M059J (cell line): ENCODE data around the gene RAF1. TPM values are rescaled to one million over a fixed set of nuclear protein-coding genes. Genes with fewer than 3 reads are reported as not detected.
"Not testable (repeated sequence)": the region's sequence is repeated elsewhere in the genome, so short reads cannot be mapped to it uniquely, and the experiment has no call there.

Experiments
- DNase-seq: peaks from one replicate; pipeline ENCODE4 v3.0.0-alpha.2; 2012; ENCODE audit warnings: low read depth
- total RNA-seq: library from RNA; depleted of rRNA; stranded (reverse); fragments of >200 nt; shearing (Covaris generic); gene quantifications from 2 replicates; pipeline ENCODE4 v1.2.3, GENCODE V29; 2014

Gene RAF1
- total RNA-seq, 1 experiment from 2014 or later = 106 TPM

DNA sequence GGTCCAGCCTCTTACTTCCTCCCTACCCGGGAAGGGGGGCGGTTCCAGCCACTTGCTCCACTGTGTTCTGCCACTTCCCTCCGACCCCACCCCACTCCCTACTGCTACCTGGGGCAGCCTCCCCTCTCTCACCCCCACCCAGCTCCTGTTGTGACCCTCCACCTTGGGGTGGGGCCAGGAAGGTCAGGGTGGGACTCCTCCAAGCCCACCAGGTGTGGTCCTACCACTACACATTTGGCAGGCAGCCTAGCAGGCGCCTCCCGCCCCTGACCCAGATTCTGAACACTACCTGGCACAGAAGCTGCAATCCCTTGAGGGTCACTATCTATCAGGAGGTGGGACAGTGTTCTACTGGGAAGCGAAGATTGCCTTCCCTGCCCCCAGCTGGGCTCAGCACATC, 13.7 kb upstream of the RAF1 start:
- no peak for DNase-seq

DNA sequence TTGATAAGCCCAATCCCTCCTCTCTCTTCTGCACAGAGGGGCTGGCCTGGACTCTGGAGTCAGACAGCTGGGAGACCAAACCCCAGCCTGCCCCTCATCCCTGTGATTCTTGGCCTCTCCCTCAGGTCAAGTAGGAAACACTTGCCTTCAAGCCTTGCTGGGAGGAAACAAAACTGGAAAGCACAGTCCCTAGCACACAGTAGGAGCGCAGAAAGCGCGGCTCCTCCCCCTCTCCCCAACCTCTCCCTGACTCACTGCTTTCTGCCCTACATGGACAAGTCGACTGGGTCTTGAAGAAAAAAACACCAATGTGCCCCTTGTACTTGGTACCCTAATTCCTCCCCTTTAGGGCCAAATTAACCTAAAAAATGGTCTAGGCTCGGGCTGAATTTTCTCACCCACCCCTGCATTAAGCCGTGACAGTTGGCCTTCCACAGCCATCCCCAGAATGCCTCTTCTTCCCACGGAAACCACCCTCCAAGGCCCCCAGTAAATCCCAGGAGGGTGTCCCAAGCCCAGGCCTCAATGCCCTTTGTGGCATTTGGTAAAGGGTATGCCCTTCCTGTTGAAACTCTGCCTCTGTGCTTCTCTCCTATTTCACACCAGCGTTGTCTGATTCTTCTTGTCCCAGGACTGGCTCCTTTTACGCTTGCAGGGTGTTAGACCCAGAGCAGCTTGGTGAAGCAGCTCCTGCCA, 11.3 kb upstream of the RAF1 start:
- DNase-seq = no peak

DNA sequence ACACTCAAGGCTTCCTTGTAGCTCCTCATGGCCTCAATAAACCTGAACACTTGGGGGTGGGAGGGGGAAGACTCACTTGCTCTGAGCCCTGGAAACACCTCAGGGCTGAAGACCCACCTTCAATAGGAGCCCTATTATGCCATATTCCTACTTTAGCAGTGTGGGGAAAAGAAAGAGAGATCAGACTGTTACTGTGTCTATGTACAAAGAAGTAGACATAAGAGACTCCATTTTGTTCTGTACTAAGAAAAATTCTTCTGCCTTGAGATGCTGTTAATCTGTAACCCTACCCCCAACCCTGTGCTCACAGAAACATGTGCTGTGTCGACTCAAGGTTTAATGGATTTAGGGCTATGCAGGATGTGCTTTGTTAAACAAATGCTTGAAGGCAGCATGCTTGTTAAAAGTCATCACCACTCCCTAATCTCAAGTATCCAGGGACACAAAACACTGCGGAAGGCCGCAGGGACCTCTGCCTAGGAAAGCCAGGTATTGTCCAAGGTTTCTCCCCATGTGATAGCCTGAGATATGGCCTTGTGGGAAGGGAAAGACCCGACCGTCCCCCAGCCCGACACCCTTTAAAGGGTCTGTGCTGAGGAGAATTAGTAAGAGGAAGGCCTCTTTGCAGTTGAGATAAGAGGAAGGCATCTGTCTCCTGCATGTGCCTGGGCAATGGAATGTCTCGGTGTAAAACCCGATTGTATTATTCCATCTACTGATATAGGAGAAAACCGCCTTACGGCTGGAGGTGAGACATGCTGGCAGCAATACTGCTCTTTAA, 10.2 kb upstream of the RAF1 start:
- not testable (repeated sequence) for DNase-seq

DNA sequence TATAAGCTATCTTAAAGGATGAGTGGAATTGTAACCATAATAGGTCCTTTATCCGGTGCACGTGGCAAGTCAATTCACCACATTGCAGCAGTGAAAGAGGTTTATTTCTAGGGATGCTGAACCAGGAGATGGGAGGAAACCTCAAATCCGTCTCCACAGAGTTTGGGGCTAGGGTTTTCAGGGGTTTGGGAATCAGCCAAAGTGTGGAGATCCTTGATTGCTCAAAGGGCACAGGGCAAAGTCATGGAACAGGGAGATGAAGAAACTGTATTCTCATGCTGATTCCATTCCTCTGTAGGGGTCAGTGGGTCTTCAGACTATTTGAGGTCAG, 7.2 kb upstream of the RAF1 start:
- no peak for DNase-seq

DNA sequence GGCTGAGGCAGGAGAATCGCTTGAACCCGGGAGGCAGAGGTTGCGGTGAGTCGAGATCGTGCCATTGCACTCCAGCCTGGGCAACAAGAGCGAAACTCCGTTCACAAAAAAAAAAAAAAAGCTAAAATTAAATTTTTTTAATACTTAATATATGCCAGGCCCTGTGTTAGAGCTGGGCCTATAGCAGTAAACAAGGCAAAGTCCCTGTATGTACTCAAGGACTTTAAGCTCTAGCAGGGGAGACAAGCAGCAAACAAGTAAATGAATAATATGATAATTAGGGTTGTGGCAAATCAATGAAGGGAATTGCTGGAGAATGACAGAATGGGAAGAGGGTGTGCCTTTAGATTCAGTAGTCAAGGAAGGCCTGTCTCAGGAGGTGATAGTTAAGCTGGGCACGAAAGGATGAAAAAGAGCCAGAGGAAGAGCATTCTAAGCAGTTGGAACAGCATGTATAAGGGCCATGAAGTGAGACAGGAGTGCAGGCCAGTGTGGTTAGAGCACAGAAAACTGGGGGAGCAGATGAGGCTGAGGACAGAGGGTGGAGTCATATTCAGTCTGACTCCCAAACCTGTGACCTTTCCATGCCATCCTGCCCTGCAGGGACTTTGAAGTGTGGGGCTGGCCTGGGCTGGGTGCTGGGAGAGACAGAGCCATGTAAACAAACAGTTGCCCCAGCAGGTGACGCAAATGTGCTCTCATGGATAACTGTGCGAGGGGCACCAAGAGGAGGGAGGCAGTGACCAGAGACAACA, 6.6 kb upstream of the RAF1 start:
- DNase-seq = no peak

DNA sequence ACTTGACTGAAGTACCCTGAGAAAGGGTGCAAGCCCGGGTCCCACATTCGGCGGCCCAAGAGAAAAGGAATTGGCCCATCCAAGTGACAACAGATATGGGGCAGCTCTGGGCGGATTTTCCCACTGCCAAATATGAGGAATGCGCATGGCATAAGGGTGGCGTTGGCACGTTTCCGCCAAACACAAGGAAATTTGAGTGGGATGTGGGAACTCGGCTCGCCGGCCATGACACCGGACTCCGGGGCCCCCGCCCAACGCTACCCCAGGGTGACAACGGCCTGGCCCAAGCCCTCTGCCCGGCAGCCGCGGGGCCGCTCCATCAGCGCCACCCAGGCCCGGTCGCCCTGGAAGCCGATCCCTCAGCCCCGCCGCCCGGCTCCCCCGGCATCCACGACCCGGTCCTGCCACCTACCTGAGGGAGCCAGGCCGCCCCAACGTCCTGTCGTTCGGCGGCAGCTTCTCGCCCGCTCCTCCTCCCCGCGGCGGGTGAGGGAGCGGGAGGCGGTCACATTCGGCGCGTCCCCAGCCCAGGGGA, 449 bp downstream of the RAF1 start:
- DNase-seq = peak; percentile 44

DNA sequence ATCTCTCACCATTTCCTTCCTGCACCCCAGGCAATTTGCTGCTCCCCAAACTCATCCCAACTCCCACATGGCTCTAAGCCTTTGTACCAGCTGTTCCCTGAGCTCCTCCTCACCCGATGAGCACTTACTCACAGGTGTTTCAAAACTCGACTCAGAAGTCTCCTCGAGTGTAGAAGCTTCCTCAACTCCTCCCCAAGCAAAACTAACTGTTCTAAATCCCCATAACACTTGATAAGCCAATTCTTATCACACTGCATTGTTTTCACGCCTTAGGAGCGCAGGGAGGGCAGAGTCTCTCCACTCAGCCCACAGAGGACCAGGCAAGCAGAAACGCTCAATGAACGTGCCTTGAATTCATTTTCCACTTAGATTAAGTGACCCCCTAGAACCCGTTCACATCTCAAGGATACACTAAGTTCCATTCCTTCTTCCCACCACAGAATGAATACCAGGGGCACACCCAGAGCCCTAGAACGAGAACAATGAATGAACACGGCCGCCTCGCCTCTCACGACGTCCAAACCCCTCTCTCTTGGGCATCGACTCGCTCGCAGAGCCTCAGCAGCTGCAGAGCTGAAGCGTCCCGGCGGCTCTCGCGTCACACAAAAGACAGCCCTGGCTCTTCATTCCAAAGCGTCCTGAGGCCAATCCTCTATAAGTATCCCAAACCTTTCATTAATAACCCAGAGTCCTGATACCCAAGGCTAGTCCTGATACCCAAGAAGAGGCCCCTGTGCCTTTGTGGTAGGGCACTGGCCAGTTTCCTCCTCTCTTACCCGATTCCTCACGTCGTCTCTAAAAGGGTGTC, 1.1 kb downstream of the RAF1 start:
- DNase-seq = peak; percentile 54

DNA sequence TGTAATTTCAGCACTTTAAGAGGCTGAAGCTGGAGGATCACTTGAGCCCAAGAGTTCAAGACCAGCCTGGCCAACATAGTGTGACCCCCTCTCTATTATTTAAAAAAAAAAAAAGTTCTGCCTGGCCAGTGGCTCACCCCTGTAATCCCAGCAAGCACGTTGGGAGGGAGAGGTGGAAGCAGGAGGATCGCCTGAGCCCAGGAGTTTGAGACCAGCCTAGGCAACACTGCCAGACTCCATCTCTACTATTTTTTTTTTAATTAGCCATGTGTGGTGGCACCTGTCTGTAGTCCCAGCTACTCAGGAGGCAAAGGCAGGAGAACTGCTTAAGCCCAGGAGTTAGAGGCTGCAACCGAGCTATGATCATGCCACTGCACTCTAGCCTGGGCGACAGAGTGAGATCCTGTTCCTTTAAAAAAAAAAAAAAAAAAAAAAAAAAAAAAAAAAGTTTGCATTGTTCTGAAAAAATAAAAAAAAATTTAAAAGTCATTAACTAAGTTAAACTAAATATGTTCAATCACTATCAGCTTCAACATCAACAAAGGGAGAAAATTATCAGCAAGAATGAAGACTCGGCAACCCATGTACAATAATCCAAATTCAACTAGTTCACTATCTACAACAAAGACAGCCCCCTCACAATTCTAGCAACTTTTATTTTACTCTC, 1.9 kb downstream of the RAF1 start:
- DNase-seq = no peak

DNA sequence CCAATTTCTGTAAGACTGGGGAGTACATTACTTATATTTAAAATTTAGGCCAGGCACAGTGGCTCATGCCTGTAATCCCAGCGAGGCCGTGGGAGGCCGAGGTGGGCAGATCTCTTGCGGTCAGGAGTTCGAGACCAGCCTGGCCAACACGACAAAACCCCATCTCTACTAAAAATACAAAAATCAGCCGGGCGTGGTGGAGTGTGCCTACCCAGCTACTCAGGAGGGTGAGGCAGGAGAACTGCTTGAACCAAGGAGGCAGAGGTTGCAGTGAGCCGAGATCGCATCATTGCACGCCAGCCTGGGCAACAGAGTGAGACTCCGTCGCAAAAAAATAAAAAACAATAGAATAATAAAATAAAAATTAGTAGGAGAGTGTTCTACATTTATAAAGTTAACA, 2.5 kb downstream of the RAF1 start:
- not testable (repeated sequence) for DNase-seq

DNA sequence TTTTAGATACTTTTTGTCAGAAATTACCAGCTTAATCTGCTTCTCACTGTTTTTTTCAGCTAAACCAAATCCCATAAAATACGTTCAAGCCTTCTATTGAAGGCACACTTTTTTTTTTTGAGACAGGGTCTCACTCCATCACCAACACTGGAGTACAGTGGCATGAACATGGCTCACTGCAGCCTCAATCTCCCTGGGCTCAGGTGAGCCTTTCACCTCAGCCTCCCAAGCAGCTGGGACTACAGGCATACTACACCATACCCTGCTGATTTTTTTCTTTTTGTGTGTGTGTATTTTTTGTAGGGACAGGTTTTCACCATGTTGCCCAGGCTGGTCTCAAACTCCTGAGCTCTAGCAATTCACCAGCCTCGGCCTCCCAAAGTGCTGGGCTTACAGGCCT, 3.7 kb downstream of the RAF1 start:
- no peak for DNase-seq

DNA sequence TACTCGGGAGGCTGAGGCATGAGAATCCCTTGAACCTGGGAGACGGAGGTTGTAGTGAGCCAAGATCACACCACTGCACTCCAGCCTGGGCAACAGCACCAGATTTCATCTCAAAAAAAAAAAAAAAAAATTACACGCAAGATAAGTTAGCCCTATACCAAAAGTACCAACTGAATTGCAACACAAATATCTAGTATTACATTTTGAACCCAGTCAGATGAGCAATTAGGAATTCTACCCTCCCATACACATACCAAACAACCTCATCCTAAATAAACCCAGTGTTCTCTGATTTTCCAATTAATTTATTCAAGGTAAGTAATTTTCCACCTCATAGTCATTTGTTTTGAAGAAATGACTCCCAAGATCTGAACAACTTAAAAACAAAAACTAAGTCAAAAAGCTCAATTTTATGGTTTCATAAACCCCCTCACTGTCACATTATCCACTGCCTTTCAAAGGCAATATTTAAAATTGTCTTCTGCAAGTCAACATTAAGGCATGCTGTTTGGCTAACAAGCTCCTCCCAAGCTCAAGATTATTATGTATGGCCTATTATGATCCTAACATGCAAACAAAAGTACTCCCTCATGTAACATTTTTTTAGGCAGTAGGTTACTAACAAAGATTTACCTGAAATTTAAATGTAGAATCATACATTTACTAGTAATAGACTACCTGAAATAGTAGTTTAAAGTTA, 4.5 kb downstream of the RAF1 start:
- no peak for DNase-seq

DNA sequence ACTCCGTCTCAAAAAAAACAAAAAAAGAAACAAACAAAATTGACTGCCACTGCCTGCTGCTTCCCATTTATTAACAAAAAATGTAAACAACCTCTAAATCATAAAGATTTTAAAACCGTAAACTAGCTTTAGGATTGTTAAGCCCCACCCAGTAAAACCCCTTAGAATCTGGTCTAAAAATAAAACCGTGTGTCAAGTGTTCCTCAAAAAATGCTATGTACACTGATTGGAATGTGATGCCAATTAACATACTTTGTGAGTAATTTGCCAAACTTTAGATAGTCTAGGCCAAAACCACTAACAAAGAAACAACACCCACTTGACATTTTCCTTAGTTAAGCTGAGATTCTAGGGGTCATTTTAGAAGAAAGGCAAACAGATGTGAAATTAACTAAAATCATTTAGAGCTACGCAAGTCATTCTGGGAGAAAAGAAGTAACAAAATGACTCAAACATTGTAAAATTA, 5.3 kb downstream of the RAF1 start:
- DNase-seq = peak; percentile 86

DNA sequence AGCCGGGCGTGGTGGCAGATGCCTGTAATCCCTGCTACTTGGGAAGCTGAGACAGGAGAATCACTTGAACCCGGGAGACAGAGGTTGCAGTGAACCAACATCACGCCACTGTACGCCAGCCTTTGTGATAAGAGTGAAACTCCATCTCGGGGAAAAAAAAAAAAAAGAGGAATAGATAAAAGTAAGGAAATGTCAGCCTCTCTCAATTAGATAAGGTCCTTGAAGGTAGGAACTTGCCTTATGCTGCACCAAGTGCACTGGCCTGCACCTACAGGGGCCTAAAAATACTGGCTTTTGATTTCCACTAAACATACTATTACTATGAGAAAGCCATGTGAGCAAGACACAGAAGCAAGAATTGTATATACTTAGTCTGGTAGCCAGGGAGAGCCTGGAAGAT, 7.1 kb downstream of the RAF1 start:
- DNase-seq = no peak

DNA sequence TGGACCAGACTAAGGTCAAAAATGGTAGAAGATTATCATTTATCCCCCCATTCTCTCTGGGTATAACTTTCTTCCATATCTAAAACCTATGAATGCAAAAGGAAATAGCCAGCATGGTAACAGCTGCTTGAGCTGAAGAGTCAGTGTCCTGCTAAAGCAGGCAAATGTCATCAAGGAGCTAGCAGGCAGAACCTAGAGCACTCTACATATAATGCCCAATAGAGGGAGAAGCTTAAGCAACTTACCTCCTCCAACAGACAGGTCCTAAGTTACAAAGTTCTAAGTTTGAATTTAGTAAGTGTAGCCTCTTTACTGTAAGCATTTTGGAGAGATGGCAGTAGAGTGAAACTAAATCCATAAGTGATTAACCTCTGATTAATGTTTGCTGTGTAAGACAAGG, 7.7 kb downstream of the RAF1 start:
- DNase-seq = no peak

DNA sequence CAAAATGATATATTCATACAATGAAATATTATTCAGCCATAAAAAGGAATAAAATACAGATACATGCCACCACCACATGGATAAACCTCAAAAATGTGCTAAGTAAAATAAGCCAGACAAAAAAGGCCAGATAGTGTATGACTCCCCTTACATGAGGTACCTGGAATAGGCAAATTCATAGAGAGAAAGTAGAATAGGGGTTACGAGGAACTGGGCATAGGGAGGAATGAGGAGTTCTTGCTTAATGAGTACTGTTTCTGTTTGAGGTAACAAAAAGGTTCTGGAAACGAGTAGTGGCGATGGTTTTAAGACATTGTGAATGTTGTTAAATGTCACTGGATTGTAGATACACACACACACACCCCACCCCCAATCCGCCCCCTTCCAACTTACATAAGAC, 8.2 kb downstream of the RAF1 start:
- no peak for DNase-seq

DNA sequence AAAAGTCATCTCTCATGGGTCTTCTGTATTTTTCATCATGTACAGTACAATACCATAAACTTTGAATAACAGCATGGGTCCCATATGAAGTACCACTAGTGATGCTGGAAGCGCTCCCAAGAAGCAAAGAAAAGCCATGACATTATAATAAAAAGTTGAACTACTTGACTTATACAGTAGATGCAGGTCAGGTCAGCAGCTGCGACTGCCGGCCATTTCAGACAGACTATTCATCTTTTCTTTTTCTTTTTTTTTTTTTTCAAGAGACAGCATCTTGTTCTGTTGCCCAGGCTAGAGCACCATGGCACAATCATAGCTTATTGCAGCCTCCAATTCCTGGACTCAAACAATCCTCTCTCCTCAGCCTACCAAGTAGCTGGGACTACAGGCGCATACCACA, 10.2 kb downstream of the RAF1 start:
- no peak for DNase-seq

DNA sequence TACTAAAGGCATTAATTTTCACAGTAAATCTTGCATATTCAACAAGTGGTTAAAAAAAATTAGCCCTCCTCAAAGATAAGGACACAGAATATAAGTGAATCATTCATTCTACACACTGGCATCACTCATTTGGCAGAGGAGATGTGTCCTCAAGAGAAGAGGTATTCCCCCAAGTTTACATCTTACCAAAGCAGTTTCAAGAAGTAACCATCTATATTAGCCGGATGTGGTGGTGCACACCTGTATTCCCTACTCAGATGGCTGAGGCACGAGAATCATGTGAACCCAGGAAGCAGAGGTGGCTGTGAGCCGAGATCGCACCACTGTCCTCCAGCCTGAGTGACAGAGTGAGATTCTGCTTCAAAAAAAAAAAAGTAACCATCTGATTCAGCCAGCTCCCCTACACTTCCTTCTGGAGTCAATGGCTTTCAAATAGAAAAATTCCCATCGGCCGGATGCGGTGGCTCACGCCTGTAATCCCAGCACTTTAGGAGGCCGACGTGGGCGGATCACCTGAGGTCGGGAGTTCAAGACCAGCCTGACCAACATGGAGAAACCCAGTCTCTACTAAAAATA, 15.4 kb downstream of the RAF1 start:
- no peak for DNase-seq

DNA sequence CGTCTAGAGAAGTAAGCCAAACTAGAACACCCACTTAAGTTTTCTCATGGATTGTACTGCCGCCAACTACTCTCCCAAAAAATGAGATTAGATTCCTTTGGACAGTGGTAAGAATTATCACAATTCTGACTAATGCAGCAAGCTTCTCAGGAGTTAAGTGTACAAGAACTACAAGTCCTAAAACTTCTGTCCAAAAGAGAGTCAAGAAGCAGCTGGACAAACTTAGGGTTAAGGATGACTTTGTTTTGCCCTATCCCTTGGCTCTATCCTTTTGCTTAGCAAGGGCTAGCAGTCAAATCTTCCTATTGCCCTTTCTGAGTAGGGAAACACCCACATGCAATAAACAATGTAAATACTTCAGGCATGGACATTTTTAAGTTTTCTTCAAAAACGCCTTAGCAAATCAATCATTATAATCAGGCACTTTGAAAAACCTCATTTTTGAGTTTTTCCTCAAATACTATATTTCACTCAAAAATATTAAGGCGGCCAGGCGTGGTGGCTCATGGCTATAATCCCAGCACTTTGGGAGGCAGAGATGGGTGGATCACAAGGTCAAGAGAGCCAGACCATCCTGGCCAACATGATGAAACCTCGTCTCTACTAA, 19.5 kb downstream of the RAF1 start:
- DNase-seq = peak; percentile 50

DNA sequence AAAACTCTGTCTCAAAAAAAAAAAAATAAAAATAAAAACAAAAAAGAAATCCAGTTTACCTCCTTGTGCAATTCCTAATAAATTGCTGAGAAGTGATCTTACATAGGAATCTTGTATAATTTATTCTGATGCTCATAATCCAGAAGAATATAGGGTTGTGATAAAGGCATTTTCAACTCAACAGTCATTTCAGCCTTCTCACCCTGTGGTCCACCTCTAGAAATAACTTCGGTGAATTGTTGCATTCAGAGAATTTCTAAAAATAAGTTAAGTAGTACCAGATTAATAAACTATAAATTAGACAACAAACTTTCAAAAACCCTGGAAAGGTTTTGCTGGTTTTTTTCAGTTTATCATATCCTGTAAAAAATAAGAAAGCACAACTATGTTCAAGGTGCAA, 20.2 kb downstream of the RAF1 start:
- no peak for DNase-seq

DNA sequence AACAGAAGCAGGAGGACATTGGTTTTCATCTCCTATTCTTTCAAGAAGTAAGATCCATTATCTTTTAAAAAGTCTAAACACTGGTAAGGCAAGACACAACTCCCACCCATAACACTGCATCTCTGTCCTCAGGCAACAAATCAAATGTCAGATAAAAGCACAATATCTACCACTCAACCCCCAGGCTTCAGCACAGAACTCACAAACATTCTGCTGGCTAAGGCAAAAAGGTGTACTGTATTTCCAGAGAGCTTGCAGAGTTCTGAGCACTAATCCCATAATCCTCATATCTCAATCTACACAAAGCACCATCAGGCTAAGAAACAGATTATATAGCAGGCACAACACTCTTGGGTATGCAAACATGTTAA, 20.9 kb downstream of the RAF1 start:
- DNase-seq = no peak
